OCI-LY1 (cell line): Measurements from ENCODE around the gene GRB7.

ENCODE experiments used
- CTCF ChIP-seq: fragments of 200-600 bp; sonication (generic), shearing (Covaris generic); IDR thresholded peaks from 2 replicates; pipeline ENCODE4 v1.5.1; 2017; ENCODE audit warnings: mild to moderate bottlenecking, antibody characterized with exemption, low read length, moderate library complexity, mixed read lengths
- EZH2 ChIP-seq: fragments of 200-600 bp; sonication (generic), shearing (Covaris generic); IDR thresholded peaks from 2 replicates; pipeline ENCODE4 v1.8.0; 2017; ENCODE audit warnings: borderline replicate concordance, mixed run types, mild to moderate bottlenecking, antibody characterized with exemption, low read length, moderate library complexity, mixed read lengths

GRCh38 chr17:39716073-39716818 is 21.5 kb upstream of the GRB7 start:
- TF ChIP-seq CTCF (no peak), EZH2 (no peak)
